ENCODE data around the gene BCAN.

GRCh38 chr1:156618853-156619581 lies 22.9 kb upstream of the BCAN start, which contains the start of gene HAPLN2:
- TF ChIP-seq, protein P1, sequence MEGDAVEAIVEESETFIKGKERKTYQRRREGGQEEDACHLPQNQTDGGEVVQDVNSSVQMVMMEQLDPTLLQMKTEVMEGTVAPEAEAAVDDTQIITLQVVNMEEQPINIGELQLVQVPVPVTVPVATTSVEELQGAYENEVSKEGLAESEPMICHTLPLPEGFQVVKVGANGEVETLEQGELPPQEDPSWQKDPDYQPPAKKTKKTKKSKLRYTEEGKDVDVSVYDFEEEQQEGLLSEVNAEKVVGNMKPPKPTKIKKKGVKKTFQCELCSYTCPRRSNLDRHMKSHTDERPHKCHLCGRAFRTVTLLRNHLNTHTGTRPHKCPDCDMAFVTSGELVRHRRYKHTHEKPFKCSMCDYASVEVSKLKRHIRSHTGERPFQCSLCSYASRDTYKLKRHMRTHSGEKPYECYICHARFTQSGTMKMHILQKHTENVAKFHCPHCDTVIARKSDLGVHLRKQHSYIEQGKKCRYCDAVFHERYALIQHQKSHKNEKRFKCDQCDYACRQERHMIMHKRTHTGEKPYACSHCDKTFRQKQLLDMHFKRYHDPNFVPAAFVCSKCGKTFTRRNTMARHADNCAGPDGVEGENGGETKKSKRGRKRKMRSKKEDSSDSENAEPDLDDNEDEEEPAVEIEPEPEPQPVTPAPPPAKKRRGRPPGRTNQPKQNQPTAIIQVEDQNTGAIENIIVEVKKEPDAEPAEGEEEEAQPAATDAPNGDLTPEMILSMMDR (IDR thresholded peaks at IDR 0.05), result peak in 6 of 7 experiments; percentile 17 to 52 (median 43)
- no peak for TF ChIP-seq POLR2A (IDR thresholded peaks at IDR 0.05)
